ENCODE measurements around the gene NR2F6. TPM values are rescaled to one million over a fixed set of nuclear protein-coding genes. Genes with fewer than 3 reads are reported as not detected.

NR2F6 gene
- total and polyA plus RNA-seq, 4 donors: 26.1 to 65.5 (median 27.4) TPM

DNA sequence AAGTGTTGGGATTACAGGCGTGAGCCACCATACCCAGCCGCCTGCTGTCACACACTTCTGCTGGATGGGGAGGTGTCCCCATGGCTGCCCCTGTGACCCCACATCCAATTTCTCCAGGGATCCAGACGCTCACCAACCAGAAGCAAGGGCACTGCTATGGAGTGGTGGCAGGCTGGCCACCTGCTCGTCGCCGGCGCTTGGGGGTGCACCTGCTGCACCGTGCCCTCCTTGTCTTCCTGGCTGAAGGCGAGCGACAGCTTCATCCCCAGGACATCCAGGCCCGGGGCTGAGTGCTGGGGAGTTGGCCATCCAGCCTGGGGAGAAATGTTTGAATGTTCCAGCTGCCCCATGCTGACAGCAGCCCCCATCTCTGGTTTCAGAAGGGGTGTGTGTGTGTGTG lies 40.5 kb upstream of the NR2F6 start:
- H3K27ac ChIP-seq (ENCODE audit: low read depth in 1 of 2, low read length in 1 of 2): no peak overlapping the region
- no peak overlapping the region for H3K9ac ChIP-seq (ENCODE audit: insufficient read depth in 1 of 2, low read length in 2 of 2)
- H3K4me1 ChIP-seq (ENCODE audit: control insufficient read depth in 5 of 5, insufficient read depth in 5 of 5, low read length in 5 of 5): peaks cover 0 to 8% (median 0%) of the 10 kb centered on the region in 5 donors
- no peak overlapping the region for H3K4me3 ChIP-seq
- no peak for TF ChIP-seq CTCF (IDR thresholded peaks at IDR 0.05; ENCODE audit: control extremely low read depth, extremely low read depth)
- no peaks in the 10 kb centered on the region for H3K9me3 ChIP-seq (ENCODE audit: control insufficient read depth in 4 of 4, insufficient read depth in 3 of 4, low read length in 3 of 4)
- DNase-seq (no peak), ATAC-seq (ENCODE audit: insufficient read depth, low FRiP score) (no peak)
- H3K36me3 ChIP-seq (ENCODE audit: control insufficient read depth in 4 of 4, insufficient read depth in 4 of 4, low read length in 4 of 4): no peaks in the 10 kb centered on the region
- peaks cover 0 to 3% (median 0%) of the 10 kb centered on the region in 3 donors for H3K27me3 ChIP-seq (ENCODE audit: control insufficient read depth in 3 of 3, insufficient read depth in 3 of 3, low read length in 2 of 3)
- 94 to 97% methylated on average over 11 of the region's 11 CpGs for WGBS, 2 donors

GRCh38 chr19:17285415-17286135 lies 39.9 kb upstream of the NR2F6 start:
- H3K36me3 ChIP-seq (ENCODE audit: control insufficient read depth in 4 of 4, insufficient read depth in 4 of 4, low read length in 4 of 4): no peaks in the 10 kb centered on the region
- no peak overlapping the region for H3K4me3 ChIP-seq
- DNase-seq (no peak), ATAC-seq (ENCODE audit: insufficient read depth, low FRiP score) (no peak)
- no peak overlapping the region for H3K27ac ChIP-seq (ENCODE audit: low read depth in 1 of 2, low read length in 1 of 2)
- H3K9ac ChIP-seq (ENCODE audit: insufficient read depth in 1 of 2, low read length in 2 of 2): no peak overlapping the region
- peaks cover 0 to 8% (median 0%) of the 10 kb centered on the region in 5 donors for H3K4me1 ChIP-seq (ENCODE audit: control insufficient read depth in 5 of 5, insufficient read depth in 5 of 5, low read length in 5 of 5)
- 91 to 92% methylated on average over 18 of the region's 18 CpGs for WGBS, 2 donors
- H3K9me3 ChIP-seq (ENCODE audit: control insufficient read depth in 4 of 4, insufficient read depth in 3 of 4, low read length in 3 of 4): no peaks in the 10 kb centered on the region
- no peak for TF ChIP-seq CTCF (IDR thresholded peaks at IDR 0.05; ENCODE audit: control extremely low read depth, extremely low read depth)
- peaks cover 0 to 3% (median 0%) of the 10 kb centered on the region in 3 donors for H3K27me3 ChIP-seq (ENCODE audit: control insufficient read depth in 3 of 3, insufficient read depth in 3 of 3, low read length in 2 of 3)

DNA sequence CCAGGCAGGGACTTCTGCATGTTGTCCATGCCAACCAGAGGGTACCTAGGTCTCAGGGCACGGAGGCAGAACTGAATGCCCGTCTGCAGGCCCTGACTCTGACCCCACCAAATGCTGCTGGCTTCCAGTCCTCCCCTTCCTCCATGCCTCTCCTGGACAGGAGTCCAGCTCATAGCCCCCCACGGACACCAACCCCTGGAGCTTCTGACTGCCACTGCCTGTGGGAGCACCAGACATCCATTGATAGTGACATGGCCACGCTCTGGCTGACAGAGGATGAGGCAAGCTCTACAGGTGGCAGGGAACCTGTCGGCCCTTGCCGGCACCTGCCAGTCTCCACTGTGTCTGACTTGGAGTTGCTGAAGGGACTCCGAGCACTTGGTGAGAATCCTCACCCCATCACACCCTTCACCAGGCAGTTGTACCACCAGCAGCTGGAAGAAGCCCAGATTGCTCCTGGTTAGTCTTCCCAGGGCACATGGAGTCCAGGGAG lies 37.8 kb upstream of the NR2F6 start:
- H3K4me1 ChIP-seq (ENCODE audit: control insufficient read depth in 5 of 5, insufficient read depth in 5 of 5, low read length in 5 of 5): peaks cover 0 to 8% (median 0%) of the 10 kb centered on the region in 5 donors
- WGBS, 2 donors: 91 to 92% methylated on average over 7 of the region's 7 CpGs
- peaks cover 0 to 4% (median 1%) of the 10 kb centered on the region in 4 donors for H3K36me3 ChIP-seq (ENCODE audit: control insufficient read depth in 4 of 4, insufficient read depth in 4 of 4, low read length in 4 of 4)
- H3K4me3 ChIP-seq: no peak overlapping the region
- ATAC-seq (ENCODE audit: insufficient read depth, low FRiP score) (no peak), DNase-seq (no peak)
- no peak overlapping the region for H3K27ac ChIP-seq (ENCODE audit: low read depth in 1 of 2, low read length in 1 of 2)
- no peak overlapping the region for H3K9ac ChIP-seq (ENCODE audit: insufficient read depth in 1 of 2, low read length in 2 of 2)
- no peak for TF ChIP-seq CTCF (IDR thresholded peaks at IDR 0.05; ENCODE audit: control extremely low read depth, extremely low read depth)
- no peaks in the 10 kb centered on the region for H3K9me3 ChIP-seq (ENCODE audit: control insufficient read depth in 4 of 4, insufficient read depth in 3 of 4, low read length in 3 of 4)
- H3K27me3 ChIP-seq (ENCODE audit: control insufficient read depth in 3 of 3, insufficient read depth in 3 of 3, low read length in 2 of 3): peaks cover 0 to 3% (median 0%) of the 10 kb centered on the region in 3 donors
